K562 (cell line): ENCODE data around the gene MRM2. TPM values are rescaled to one million over a fixed set of nuclear protein-coding genes. Genes with fewer than 3 reads are reported as not detected.

ENCODE experiments used
- CCNT2 ChIP-seq: IDR thresholded peaks from 2 replicates; pipeline ENCODE4 v1.6.1; 2011; ENCODE audit warnings: borderline replicate concordance, low read depth, mild to moderate bottlenecking, moderate library complexity, mixed read lengths, low read length; ENCODE audit not compliant: insufficient read length; ENCODE audit errors: extremely low read depth
- CTBP1 ChIP-seq: fragments of 450-650 bp; IDR thresholded peaks from 2 replicates; pipeline ENCODE4 v1.6.1; 2016; ENCODE audit warnings: borderline replicate concordance
- CXXC5 ChIP-seq: fragments of 250-450 bp; sonication (Bioruptor Pico); IDR thresholded peaks from 2 replicates; pipeline ENCODE4 v1.8.0; 2022; ENCODE audit warnings: inconsistent platforms, mild to moderate bottlenecking, moderate library complexity
- E2F3 ChIP-seq: fragments of 250-450 bp; sonication (Bioruptor Pico); IDR thresholded peaks from 2 replicates; pipeline ENCODE4 v1.4.0; 2020; ENCODE audit warnings: mild to moderate bottlenecking
- E4F1 ChIP-seq: fragments of 250-450 bp; sonication (Bioruptor Pico); IDR thresholded peaks from 2 replicates; pipeline ENCODE4 v1.5.0; 2021; ENCODE audit warnings: mild to moderate bottlenecking, borderline replicate concordance
- EP300 ChIP-seq: IDR thresholded peaks from 2 replicates; pipeline ENCODE4 v1.6.1; 2012; ENCODE audit warnings: low read length, improper control_type of control experiment
- ESRRA ChIP-seq: fragments of 450-650 bp; IDR thresholded peaks from 2 replicates; pipeline ENCODE4 v1.6.1; 2014; ENCODE audit warnings: low read depth, mild to moderate bottlenecking, moderate library complexity, borderline replicate concordance
- HDAC1 ChIP-seq, 2 experiments: fragments of 450-650 bp; IDR thresholded peaks; 2 replicates each; pipeline ENCODE4 v1.6.1; 2016 to 2017; ENCODE audit warnings: inconsistent platforms in 1 of 2, mild to moderate bottlenecking in 1 of 2, moderate library complexity in 1 of 2
- HNRNPUL1 ChIP-seq: fragments of 200-400 bp; formaldehyde crosslinking; IDR thresholded peaks from 2 replicates; pipeline ENCODE4 v1.6.1; 2017; ENCODE audit warnings: low read length
- MAX ChIP-seq: sonication (generic); formaldehyde crosslinking; IDR thresholded peaks from 2 replicates; pipeline ENCODE4 v1.9.0; 2022; ENCODE audit warnings: mild to moderate bottlenecking, missing genetic modification reagents
- MBD2 ChIP-seq: sonication (generic); IDR thresholded peaks from 2 replicates; pipeline ENCODE4 v1.6.1; 2016; ENCODE audit warnings: low read depth, borderline replicate concordance
- MLX ChIP-seq, 2 experiments: fragments of 450-650 bp in 1 of 2; sonication (generic) in 1 of 2; formaldehyde crosslinking; conservative IDR thresholded peaks; 2 replicates each; pipeline versions ENCODE4 v1.4.0 to v1.8.1; 2020 to 2022; ENCODE audit warnings: mild to moderate bottlenecking in 1 of 2, missing genetic modification reagents in 1 of 2
- NCOA6 ChIP-seq: fragments of 450-650 bp; IDR thresholded peaks from 2 replicates; pipeline ENCODE4 v1.6.1; 2017; ENCODE audit warnings: mild to moderate bottlenecking
- NFATC3 ChIP-seq: fragments of 450-650 bp; IDR thresholded peaks from 2 replicates; pipeline ENCODE4 v1.6.1; 2017; ENCODE audit warnings: mild to moderate bottlenecking
- NFRKB ChIP-seq: fragments of 450-650 bp; IDR thresholded peaks from 2 replicates; pipeline ENCODE4 v1.6.1; 2016; ENCODE audit warnings: low read depth
- POLR2G ChIP-seq: fragments of 200-400 bp; formaldehyde crosslinking; IDR thresholded peaks from 2 replicates; pipeline ENCODE4 v1.6.1; 2017; ENCODE audit warnings: low read depth, mild to moderate bottlenecking, antibody characterized with exemption, low read length, moderate library complexity
- RNF219 ChIP-seq: fragments of 250-450 bp; sonication (Bioruptor Pico); IDR thresholded peaks from 2 replicates; pipeline ENCODE4 v1.5.0; 2022; ENCODE audit warnings: mild to moderate bottlenecking
- SP1 ChIP-seq: sonication (generic); formaldehyde crosslinking; IDR thresholded peaks from 2 replicates; pipeline ENCODE4 v1.8.1; 2022; ENCODE audit warnings: mild to moderate bottlenecking, missing genetic modification reagents
- VEZF1 ChIP-seq: fragments of 200-800 bp; sonication (Bioruptor generic); IDR thresholded peaks from 2 replicates; pipeline ENCODE4 v1.6.1; 2017; ENCODE audit warnings: missing genetic modification characterization, missing compliant biosample characterization
- polyA plus RNA-seq, 8 experiments: library from polyadenylated mRNA; depleted of rRNA in 4 of 8; stranded (reverse) in 5 of 8; unstranded in 3 of 8; fragments of >200 nt; fragmentation: Nextera tagmentation in 2 of 8; fragmentation: Illumina TruSeq in 1 of 8; extraction: Ambion mirVana in 2 of 8; extraction: Trizol in 1 of 8; gene quantifications; 2 replicates each; pipeline versions ENCODE4 v1.2.1 to v1.2.3, GENCODE V29; 2011 to 2014; ENCODE audit warnings: inconsistent platforms in 1 of 8, missing spikeins in 1 of 8
- total RNA-seq, 7 experiments: library from RNA; depleted of rRNA in 6 of 7; stranded (reverse); fragments of >200 nt in 6 of 7; fragmentation: Illumina TruSeq in 2 of 7; extraction: Trizol in 2 of 7; gene quantifications; 2 replicates each; pipeline versions ENCODE4 v1.2.1 to v1.2.3, GENCODE V29; 2011 to 2021; ENCODE audit warnings: low replicate concordance in 1 of 7

Gene MRM2
- total and polyA plus RNA-seq, 9 of the 15 experiments (the other 6 are each of a cell fraction or from before 2014, with no cell fraction given), result 32.4 to 116 (median 50.5) TPM

- TF ChIP-seq MBD2 (peak; percentile 60), SP1 (CRISPR knock-in tag) (peak; percentile 89), CCNT2 (no peak), NFRKB (peak; percentile 78), HDAC1 (IDR thresholded peaks at IDR 0.05) (peak in 1 of 2 experiments; percentile 96; a peak in 2 of 4 replicates), NCOA6 (no peak), VEZF1 (CRISPR knock-in tag) (peak; percentile 66), RNF219 (no peak), EP300 (no peak; the same call in 1 of the 2 replicates), CTBP1 (peak; percentile 57), HNRNPUL1 (no peak), ESRRA (peak; percentile 41; the same call in 1 of the 2 replicates), E4F1 (CRISPR knock-in tag) (no peak), MLX (CRISPR knock-in tag; conservative IDR thresholded peaks at IDR 0.05) (no peak), NFATC3 (no peak), MAX (CRISPR knock-in tag) (peak; percentile 58), POLR2G (peak; percentile 98), CXXC5 (CRISPR knock-in tag) (peak; percentile 79), E2F3 (CRISPR knock-in tag) (peak; percentile 90)
Observed at GRCh38 chr7:2241580-2242540, at the start of gene MRM2, which contains the start of gene NUDT1 (continued).
